Neural cell (in vitro differentiated cells): Measurements from ENCODE around the gene KLLN. TPM values are rescaled to one million over a fixed set of nuclear protein-coding genes. Genes with fewer than 3 reads are reported as not detected.

Source experiments
- H2AFZ ChIP-seq: fragments of 200-600, 300-800 bp; sonication (generic), shearing (Covaris generic); 2 replicates; pipeline ENCODE4 v1.6.0; 2014; ENCODE audit warnings: low read depth, mild to moderate bottlenecking, antibody characterized with exemption, low read length, moderate library complexity
- H3F3A ChIP-seq: fragments of 200-600 bp; shearing (Covaris generic); 2 replicates; pipeline ENCODE4 v1.6.1; 2016; ENCODE audit warnings: mild to moderate bottlenecking, moderate library complexity, mixed read lengths, antibody characterized with exemption, low read length; ENCODE audit not compliant: insufficient read depth, poor library complexity, severe bottlenecking
- H3K27ac ChIP-seq: fragments of 200-600, 300-800 bp; sonication (generic), shearing (Covaris generic); 2 replicates; pipeline ENCODE4 v1.5.1; 2014; ENCODE audit warnings: mild to moderate bottlenecking, low read length, moderate library complexity
- H3K27me3 ChIP-seq: fragments of 300-800, 200-600 bp; sonication (generic), shearing (Covaris generic); 2 replicates; pipeline ENCODE4 v1.6.0; 2014; ENCODE audit warnings: mild to moderate bottlenecking, low read depth, low read length, moderate library complexity; ENCODE audit not compliant: insufficient read depth
- H3K36me3 ChIP-seq: fragments of 300-800, 200-600 bp; sonication (generic), shearing (Covaris generic); 2 replicates; pipeline ENCODE4 v1.5.1; 2014; ENCODE audit warnings: mild to moderate bottlenecking, antibody characterized with exemption, low read length, moderate library complexity; ENCODE audit not compliant: insufficient read depth
- H3K4me2 ChIP-seq: fragments of 300-800, 200-600 bp; sonication (generic), shearing (Covaris generic); 2 replicates; pipeline ENCODE4 v1.6.0; 2014; ENCODE audit warnings: mild to moderate bottlenecking, low read length
- H3K4me3 ChIP-seq: fragments of 300-800, 200-600 bp; sonication (generic), shearing (Covaris generic); 2 replicates; pipeline ENCODE4 v1.5.1; 2014; ENCODE audit warnings: mild to moderate bottlenecking, low read length, moderate library complexity
- H3K79me2 ChIP-seq: fragments of 200-600 bp; shearing (Covaris generic); replicated peaks from 2 replicates; pipeline ENCODE4 v1.6.0; 2014; ENCODE audit warnings: mild to moderate bottlenecking, low read length, moderate library complexity; ENCODE audit not compliant: insufficient read depth
- H3K9ac ChIP-seq: fragments of 300-800, 200-600 bp; sonication (generic), shearing (Covaris generic); 2 replicates; pipeline ENCODE4 v1.6.1; 2016; ENCODE audit warnings: mild to moderate bottlenecking, low read length, mixed read lengths
- H3K9me2 ChIP-seq: fragments of 200-600 bp; shearing (Covaris generic); 2 replicates; pipeline ENCODE4 v1.6.1; 2016; ENCODE audit warnings: mild to moderate bottlenecking, low read length, mixed read lengths; ENCODE audit not compliant: insufficient read depth
- H3K9me3 ChIP-seq: fragments of 200-600, 300-800 bp; sonication (generic), shearing (Covaris generic); 2 replicates; pipeline ENCODE4 v1.6.1; 2016; ENCODE audit warnings: mild to moderate bottlenecking, mixed run types, low read length, moderate library complexity, mixed read lengths
- H4K20me1 ChIP-seq: fragments of 200-600 bp; shearing (Covaris generic); 2 replicates; pipeline ENCODE4 v1.6.1; 2016; ENCODE audit warnings: mild to moderate bottlenecking, mixed run types; ENCODE audit not compliant: insufficient read depth
- EP300 ChIP-seq: fragments of 450-650 bp; conservative IDR thresholded peaks from 2 replicates; pipeline ENCODE4 v1.6.1; 2014; ENCODE audit warnings: antibody characterized with exemption, mild to moderate bottlenecking, moderate library complexity; ENCODE audit not compliant: poor library complexity, severe bottlenecking
- EZH2 ChIP-seq: fragments of 200-600, 300-800 bp; shearing (Covaris generic), sonication (generic); IDR thresholded peaks from 2 replicates; pipeline ENCODE4 v1.6.1; 2014; ENCODE audit warnings: antibody characterized with exemption, low read length, borderline replicate concordance, mild to moderate bottlenecking; ENCODE audit not compliant: insufficient read depth, poor library complexity, severe bottlenecking
- MXI1 ChIP-seq: fragments of 450-650 bp; conservative IDR thresholded peaks from 2 replicates; pipeline ENCODE4 v1.6.1; 2014; ENCODE audit warnings: antibody characterized with exemption, mild to moderate bottlenecking; ENCODE audit not compliant: poor library complexity, severe bottlenecking
- POLR2AphosphoS5 ChIP-seq: IDR thresholded peaks from 2 replicates; pipeline ENCODE4 v1.6.1; 2012
- RAD21 ChIP-seq: fragments of 450-650 bp; conservative IDR thresholded peaks from 2 replicates; pipeline ENCODE4 v1.6.1; 2014; ENCODE audit warnings: antibody characterized with exemption, mild to moderate bottlenecking, moderate library complexity
- SMC3 ChIP-seq: fragments of 450-650 bp; conservative IDR thresholded peaks from 2 replicates; pipeline ENCODE4 v1.6.1; 2014; ENCODE audit warnings: antibody characterized with exemption, mild to moderate bottlenecking, moderate library complexity; ENCODE audit not compliant: poor library complexity
- TAF1 ChIP-seq: IDR thresholded peaks from 2 replicates; pipeline ENCODE4 v1.6.1; 2012; ENCODE audit warnings: low read depth
- polyA plus RNA-seq: library from polyadenylated mRNA; depleted of rRNA; stranded (reverse); fragments of >200 nt; gene quantifications from 2 replicates; pipeline ENCODE4 v1.2.3, GENCODE V29; 2014
- TF ChIP-seq, protein P1 (sequence below): IDR thresholded peaks from 2 replicates; pipeline ENCODE4 v1.6.1; 2012; ENCODE audit warnings: borderline replicate concordance

Gene KLLN
- polyA plus RNA-seq, 1 donor from 2014 or later, result 0.77 TPM

DNA sequence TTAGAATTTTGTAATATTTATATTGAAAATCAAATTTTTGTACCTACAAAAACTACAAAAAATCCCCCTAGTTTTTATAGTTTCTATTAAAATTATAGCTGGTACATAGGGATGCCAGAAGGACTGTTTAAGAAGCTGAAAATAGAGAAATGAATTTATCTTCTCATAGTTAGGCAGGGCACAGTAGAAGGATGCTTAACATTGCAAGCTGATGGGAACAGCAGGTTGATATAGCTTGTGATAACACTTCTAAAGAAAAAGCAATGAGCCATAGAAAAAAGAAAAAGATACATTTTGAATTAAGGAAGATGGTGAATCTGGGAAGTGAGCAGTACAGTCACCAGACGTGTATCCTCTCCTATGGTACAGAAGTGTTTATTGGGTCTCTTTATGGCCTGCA, 32.1 kb upstream of the KLLN start (continued):
- TF ChIP-seq, protein P1, sequence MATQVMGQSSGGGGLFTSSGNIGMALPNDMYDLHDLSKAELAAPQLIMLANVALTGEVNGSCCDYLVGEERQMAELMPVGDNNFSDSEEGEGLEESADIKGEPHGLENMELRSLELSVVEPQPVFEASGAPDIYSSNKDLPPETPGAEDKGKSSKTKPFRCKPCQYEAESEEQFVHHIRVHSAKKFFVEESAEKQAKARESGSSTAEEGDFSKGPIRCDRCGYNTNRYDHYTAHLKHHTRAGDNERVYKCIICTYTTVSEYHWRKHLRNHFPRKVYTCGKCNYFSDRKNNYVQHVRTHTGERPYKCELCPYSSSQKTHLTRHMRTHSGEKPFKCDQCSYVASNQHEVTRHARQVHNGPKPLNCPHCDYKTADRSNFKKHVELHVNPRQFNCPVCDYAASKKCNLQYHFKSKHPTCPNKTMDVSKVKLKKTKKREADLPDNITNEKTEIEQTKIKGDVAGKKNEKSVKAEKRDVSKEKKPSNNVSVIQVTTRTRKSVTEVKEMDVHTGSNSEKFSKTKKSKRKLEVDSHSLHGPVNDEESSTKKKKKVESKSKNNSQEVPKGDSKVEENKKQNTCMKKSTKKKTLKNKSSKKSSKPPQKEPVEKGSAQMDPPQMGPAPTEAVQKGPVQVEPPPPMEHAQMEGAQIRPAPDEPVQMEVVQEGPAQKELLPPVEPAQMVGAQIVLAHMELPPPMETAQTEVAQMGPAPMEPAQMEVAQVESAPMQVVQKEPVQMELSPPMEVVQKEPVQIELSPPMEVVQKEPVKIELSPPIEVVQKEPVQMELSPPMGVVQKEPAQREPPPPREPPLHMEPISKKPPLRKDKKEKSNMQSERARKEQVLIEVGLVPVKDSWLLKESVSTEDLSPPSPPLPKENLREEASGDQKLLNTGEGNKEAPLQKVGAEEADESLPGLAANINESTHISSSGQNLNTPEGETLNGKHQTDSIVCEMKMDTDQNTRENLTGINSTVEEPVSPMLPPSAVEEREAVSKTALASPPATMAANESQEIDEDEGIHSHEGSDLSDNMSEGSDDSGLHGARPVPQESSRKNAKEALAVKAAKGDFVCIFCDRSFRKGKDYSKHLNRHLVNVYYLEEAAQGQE, result no peak

DNA sequence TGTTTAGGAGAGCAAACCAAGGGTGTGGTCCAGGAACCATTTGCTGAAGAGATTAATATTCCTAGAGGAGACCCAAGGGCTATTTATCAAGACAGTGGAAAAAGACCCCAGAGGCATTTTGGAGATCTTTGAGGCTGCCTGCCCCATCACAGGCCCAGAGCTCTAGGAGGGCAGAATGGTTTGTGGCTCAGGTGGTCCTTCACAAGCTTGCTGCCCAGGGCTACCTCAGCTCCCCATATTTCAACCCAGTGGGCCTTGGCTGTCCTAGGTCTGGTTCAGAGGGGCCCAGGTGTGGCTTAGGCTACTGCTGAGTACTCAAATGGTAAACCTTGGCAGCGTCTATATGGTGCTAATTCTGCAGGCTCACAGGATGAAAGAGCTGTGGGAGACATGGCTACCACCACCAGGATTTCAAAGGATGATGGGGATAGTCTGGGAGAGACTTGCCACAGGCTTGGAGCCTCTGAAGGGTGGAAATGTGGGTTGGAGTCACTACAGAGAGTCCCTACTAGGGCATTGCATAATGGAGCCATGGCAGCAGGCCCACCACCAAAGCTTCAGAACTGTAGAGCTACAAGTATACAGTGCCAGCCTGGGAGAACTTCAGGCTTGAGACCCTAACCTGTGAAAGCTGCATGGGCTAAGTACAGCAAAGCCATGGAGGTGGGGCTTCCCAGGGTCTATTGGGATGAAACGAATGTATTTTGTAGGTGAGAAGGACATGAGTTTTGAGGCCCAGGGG, 24.4 kb upstream of the KLLN start:
- H2AFZ ChIP-seq, result no peak overlapping the region
- H3K36me3 ChIP-seq, result peaks cover 19% of the 10 kb centered on the region
- H3K27me3 ChIP-seq, result no peaks in the 10 kb centered on the region
- H3K9ac ChIP-seq, result no peak overlapping the region
- H3K27ac ChIP-seq, result no peak overlapping the region
- H3K9me2 ChIP-seq, result no peaks in the 10 kb centered on the region
- H3K79me2 ChIP-seq, result peaks cover 24% of the 10 kb centered on the region
- H3K9me3 ChIP-seq, result peaks cover 7% of the 10 kb centered on the region
- H3K4me2 ChIP-seq, result no peak overlapping the region
- no peak overlapping the region for H3K4me3 ChIP-seq
- H3F3A ChIP-seq, result no peaks in the 10 kb centered on the region
- TF ChIP-seq EP300 (no peak), RAD21 (no peak)
- H4K20me1 ChIP-seq, result no peaks in the 10 kb centered on the region

DNA sequence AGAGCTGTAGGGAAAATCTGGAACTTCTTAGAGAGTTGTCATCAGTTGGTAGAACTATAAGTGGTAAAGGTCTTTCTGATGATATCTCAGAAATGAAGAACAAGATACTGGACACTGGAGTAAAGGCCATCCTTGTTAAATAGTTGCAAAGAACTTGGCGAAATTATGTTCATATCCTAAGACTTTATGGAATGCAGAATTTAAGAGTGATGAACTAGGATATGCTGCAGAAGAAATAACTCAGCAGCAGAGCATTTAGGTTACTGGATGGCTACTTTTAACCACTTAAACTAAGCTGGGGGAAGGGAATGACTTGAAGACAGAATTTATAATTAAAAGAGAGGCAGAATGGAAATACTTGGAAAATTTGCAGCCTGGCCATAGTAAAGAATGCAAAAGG, 23.8 kb upstream of the KLLN start:
- no peak overlapping the region for H3K4me2 ChIP-seq
- H3K27me3 ChIP-seq, result no peaks in the 10 kb centered on the region
- peaks cover 7% of the 10 kb centered on the region for H3K9me3 ChIP-seq
- no peaks in the 10 kb centered on the region for H4K20me1 ChIP-seq
- H3K4me3 ChIP-seq, result no peak overlapping the region
- no peaks in the 10 kb centered on the region for H3K9me2 ChIP-seq
- no peak overlapping the region for H2AFZ ChIP-seq
- H3K9ac ChIP-seq, result no peak overlapping the region
- no peak for TF ChIP-seq RAD21
- no peak for TF ChIP-seq EZH2
- TF ChIP-seq EP300, result no peak
- TF ChIP-seq TAF1, result no peak
- TF ChIP-seq SMC3, result no peak
- TF ChIP-seq, protein P1, result no peak
- no peak for TF ChIP-seq MXI1
- no peak for TF ChIP-seq POLR2AphosphoS5
- no peak overlapping the region for H3K27ac ChIP-seq
- peaks cover 24% of the 10 kb centered on the region for H3K79me2 ChIP-seq
- peaks cover 19% of the 10 kb centered on the region for H3K36me3 ChIP-seq
- no peaks in the 10 kb centered on the region for H3F3A ChIP-seq
